Peyer's patch (tissue), 4 donors: Measurements from ENCODE around the gene TECR. TPM values are rescaled to one million over a fixed set of nuclear protein-coding genes. Genes with fewer than 3 reads are reported as not detected.

ENCODE experiments used
- DNase-seq, 3 donors: peaks; one replicate each; pipeline ENCODE4 v3.0.0-alpha.2; 2017 to 2019
- H3K27ac ChIP-seq, 4 donors: fragments of 200-600 bp; sonication (generic); one replicate each; pipeline ENCODE4 v1.5.1; 2016 to 2019
- H3K27me3 ChIP-seq, 2 donors: fragments of 200-600 bp; sonication (generic); one replicate each; pipeline ENCODE4 v1.5.1; 2019
- H3K36me3 ChIP-seq, 3 donors: fragments of 200-600 bp; sonication (generic); one replicate each; pipeline ENCODE4 v1.5.1; 2016 to 2019
- H3K4me1 ChIP-seq, 4 donors: fragments of 200-600 bp; sonication (generic); one replicate each; pipeline ENCODE4 v1.5.1; 2016 to 2019
- H3K4me3 ChIP-seq, 4 donors: fragments of 200-600 bp; sonication (generic); 1 replicate in 3 of 4; 2 replicates in 1 of 4; pipeline ENCODE4 v1.5.1; 2016 to 2019; ENCODE audit warnings: mild to moderate bottlenecking in 1 of 4
- H3K9me3 ChIP-seq, 4 donors: fragments of 200-600 bp; sonication (generic); one replicate each; pipeline ENCODE4 v1.5.1; 2016 to 2019; ENCODE audit warnings: mild to moderate bottlenecking in 1 of 4
- POLR2A ChIP-seq, 2 donors: fragments of 450-650 bp; IDR thresholded peaks; one replicate each; pipeline ENCODE4 v1.5.1; 2017; ENCODE audit warnings: antibody characterized with exemption in 2 of 2, mild to moderate bottlenecking in 2 of 2, moderate library complexity in 2 of 2
- total RNA-seq, 4 donors: library from RNA; depleted of rRNA; stranded (reverse); fragments of >200 nt; gene quantifications; one replicate each; pipeline ENCODE4 v1.1.0, GENCODE V29; 2016
- TF ChIP-seq, protein P1 (sequence below), 6 experiments: fragments of 450-650 bp in 4 of 6; fragments of 200-600 bp in 2 of 6; sonication (generic) in 1 of 6; IDR thresholded peaks; one replicate each; pipeline ENCODE4 v1.5.1; 2017 to 2019; ENCODE audit warnings: antibody characterized with exemption in 6 of 6, mild to moderate bottlenecking in 3 of 6, moderate library complexity in 1 of 6

Gene TECR
- total RNA-seq, 4 donors from 2014 or later: 24.8 to 103 (median 78.7) TPM

- H3K36me3 ChIP-seq: peaks cover 0 to 59% (median 0%) of the 10 kb centered on the region in 3 donors
- no peak for DNase-seq
- no peaks in the 10 kb centered on the region for H3K4me1 ChIP-seq
- H3K27me3 ChIP-seq: no peaks in the 10 kb centered on the region
- no peak for TF ChIP-seq POLR2A (IDR thresholded peaks at IDR 0.05)
- TF ChIP-seq, protein P1, sequence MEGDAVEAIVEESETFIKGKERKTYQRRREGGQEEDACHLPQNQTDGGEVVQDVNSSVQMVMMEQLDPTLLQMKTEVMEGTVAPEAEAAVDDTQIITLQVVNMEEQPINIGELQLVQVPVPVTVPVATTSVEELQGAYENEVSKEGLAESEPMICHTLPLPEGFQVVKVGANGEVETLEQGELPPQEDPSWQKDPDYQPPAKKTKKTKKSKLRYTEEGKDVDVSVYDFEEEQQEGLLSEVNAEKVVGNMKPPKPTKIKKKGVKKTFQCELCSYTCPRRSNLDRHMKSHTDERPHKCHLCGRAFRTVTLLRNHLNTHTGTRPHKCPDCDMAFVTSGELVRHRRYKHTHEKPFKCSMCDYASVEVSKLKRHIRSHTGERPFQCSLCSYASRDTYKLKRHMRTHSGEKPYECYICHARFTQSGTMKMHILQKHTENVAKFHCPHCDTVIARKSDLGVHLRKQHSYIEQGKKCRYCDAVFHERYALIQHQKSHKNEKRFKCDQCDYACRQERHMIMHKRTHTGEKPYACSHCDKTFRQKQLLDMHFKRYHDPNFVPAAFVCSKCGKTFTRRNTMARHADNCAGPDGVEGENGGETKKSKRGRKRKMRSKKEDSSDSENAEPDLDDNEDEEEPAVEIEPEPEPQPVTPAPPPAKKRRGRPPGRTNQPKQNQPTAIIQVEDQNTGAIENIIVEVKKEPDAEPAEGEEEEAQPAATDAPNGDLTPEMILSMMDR (IDR thresholded peaks at IDR 0.05): no peak
- H3K4me3 ChIP-seq: no peak overlapping the region
- H3K27ac ChIP-seq: no peak overlapping the region
- no peaks in the 10 kb centered on the region for H3K9me3 ChIP-seq
Measured at GRCh38 chr19:14487370-14488125, 41.8 kb upstream of the TECR start.

DNA sequence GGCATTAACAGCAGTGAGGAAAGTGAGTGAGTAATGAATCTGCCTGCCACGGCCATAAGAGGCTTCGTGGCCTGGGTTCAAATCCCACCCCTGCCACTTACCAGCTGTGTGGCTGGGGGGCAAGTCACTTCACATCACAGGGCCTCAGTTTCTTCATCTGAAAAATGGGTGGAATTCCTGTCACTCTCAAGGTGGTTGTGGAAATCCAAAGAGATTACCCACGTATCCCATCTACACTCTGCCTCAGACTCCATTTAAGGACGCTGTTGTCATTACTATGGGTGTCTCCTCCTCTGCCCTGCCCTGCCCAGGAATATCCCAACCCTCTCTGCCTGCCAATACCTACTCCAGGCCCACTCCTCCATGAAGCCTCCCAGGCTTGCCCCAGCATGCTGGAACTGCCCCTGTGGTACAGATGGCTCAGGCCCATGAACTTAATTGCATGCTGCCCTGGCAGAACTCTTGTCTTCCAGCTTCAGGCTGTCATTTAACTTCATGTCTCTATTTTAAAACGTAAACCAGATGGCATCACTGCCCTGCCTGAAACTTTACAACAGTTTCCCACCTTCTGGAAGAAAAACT is 36.5 kb upstream of the TECR start:
- TF ChIP-seq POLR2A (IDR thresholded peaks at IDR 0.05): no peak
- TF ChIP-seq, protein P1 (IDR thresholded peaks at IDR 0.05): no peak
- H3K9me3 ChIP-seq: no peaks in the 10 kb centered on the region
- H3K4me3 ChIP-seq: no peak overlapping the region
- no peak overlapping the region for H3K27ac ChIP-seq
- no peaks in the 10 kb centered on the region for H3K27me3 ChIP-seq
- H3K4me1 ChIP-seq: peaks cover 6 to 28% (median 8%) of the 10 kb centered on the region in 4 donors
- peaks cover 0 to 35% (median 0%) of the 10 kb centered on the region in 3 donors for H3K36me3 ChIP-seq
- DNase-seq: no peak

DNA sequence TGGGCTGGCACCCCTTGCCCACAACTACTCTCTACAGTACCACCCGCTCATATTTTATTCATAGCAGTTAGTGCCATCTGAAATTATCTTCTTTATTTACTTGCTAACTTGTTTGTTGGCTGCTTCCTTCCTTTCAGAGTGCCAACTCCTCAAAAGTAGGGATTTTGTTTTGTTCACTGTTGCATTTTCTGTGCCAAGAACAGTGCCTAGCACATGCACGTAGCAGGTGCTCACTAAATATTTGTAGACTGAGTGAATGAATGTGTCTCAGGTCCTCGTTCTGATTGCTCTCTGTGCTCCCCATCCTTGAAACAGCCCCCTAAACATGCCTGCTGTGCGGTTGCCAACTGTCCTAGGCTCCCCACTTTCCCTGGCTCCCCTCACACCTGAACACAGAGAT is 35.0 kb upstream of the TECR start:
- Histone ChIP-seq H3K4me1 (peaks cover 6 to 31% (median 8%) of the 10 kb centered on the region in 4 donors), H3K27me3 (no peaks in the 10 kb centered on the region), H3K27ac (peak overlapping the region in 1 of 4 donors; percentile 83), H3K4me3 (peak overlapping the region in 2 of 4 donors; percentile 79 to 90), H3K9me3 (no peaks in the 10 kb centered on the region), H3K36me3 (peaks cover 0 to 21% (median 0%) of the 10 kb centered on the region in 3 donors)
- no peak for TF ChIP-seq POLR2A (IDR thresholded peaks at IDR 0.05)
- TF ChIP-seq, protein P1 (IDR thresholded peaks at IDR 0.05): no peak
- DNase-seq: no peak

DNA sequence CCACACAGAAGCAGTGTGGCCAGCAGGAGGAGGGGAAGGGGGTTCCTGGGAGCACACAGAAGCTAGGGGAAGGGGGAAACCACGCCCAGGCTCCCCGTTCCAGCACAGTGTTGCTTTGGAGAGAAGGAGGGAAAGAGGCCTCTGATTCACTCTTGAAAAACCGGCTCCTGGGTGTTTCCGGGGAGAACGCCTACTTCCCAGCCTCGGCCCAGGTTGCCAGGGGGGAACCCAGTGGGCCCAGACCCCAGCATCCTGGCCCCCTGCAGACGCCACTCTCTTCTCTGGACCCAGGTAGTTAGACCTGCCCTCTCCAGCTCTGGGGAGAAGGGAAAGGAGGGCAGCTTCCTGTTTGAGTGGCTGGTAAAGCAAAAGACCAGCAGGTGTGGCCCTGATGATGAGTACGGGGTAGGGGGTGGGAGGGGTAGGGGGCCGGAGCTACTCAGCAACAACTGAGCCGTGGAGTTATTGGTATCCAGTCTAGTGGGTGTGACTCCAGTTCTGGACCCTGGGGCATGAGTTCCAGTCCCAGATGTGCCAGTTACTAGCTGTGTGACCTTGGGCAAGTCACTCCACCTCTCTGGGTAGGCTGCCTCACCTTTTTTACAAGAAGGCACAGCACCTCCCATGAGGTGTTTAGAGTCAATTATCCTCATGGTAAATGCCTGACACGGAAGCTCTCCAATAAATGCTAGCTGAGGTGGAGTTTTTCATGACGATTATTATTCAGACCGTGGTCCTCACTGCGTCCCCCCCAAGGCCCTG is 34.3 kb upstream of the TECR start:
- Histone ChIP-seq H3K27me3 (no peaks in the 10 kb centered on the region), H3K4me1 (peaks cover 6 to 31% (median 8%) of the 10 kb centered on the region in 4 donors), H3K4me3 (peak overlapping the region; percentile 72 to 92 (median 84)), H3K9me3 (no peaks in the 10 kb centered on the region), H3K36me3 (peaks cover 0 to 14% (median 0%) of the 10 kb centered on the region in 3 donors), H3K27ac (peak overlapping the region; percentile 76 to 83 (median 80))
- DNase-seq: no peak
- TF ChIP-seq, protein P1 (IDR thresholded peaks at IDR 0.05): no peak
- no peak for TF ChIP-seq POLR2A (IDR thresholded peaks at IDR 0.05)

DNA sequence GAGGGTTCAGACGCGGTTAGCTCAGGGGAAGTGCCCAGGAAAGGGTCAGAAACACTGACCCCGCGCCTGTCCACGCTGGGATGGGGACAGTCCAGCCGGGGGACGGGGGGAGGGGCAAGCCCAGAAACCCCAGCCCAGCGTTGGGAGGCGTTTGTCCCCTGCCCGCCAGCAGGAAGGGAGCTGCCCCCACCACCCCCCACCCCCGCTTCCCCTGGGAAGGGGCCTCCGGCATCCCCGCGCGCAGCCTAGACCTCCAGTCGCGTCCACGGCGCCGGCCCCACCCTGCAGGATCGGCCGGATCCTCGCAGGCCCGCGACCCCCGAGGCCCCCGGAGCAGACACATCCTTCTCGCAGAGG is 33.7 kb upstream of the TECR start:
- H3K9me3 ChIP-seq: no peaks in the 10 kb centered on the region
- DNase-seq: no peak
- peaks cover 6 to 31% (median 8%) of the 10 kb centered on the region in 4 donors for H3K4me1 ChIP-seq
- peak overlapping the region; percentile 76 to 83 (median 80) for H3K27ac ChIP-seq
- peaks cover 0 to 9% (median 0%) of the 10 kb centered on the region in 3 donors for H3K36me3 ChIP-seq
- TF ChIP-seq, protein P1 (IDR thresholded peaks at IDR 0.05): no peak
- TF ChIP-seq POLR2A (IDR thresholded peaks at IDR 0.05): peak in 1 of 2 donors; percentile 18
- no peaks in the 10 kb centered on the region for H3K27me3 ChIP-seq
- peak overlapping the region; percentile 72 to 92 (median 84) for H3K4me3 ChIP-seq
